PC-3 (cell line): ENCODE data around the gene KCNQ1.

Experiments
- CTCF ChIP-seq: fragments of 300-600 bp; sonication (generic); conservative IDR thresholded peaks from 2 replicates; pipeline ENCODE4 v1.5.1; 2017; ENCODE audit warnings: antibody characterized with exemption, low read depth, mild to moderate bottlenecking, low read length
- EZH2 ChIP-seq: fragments of 300-600 bp; sonication (generic); IDR thresholded peaks from one replicate; pipeline ENCODE4 v1.6.1; 2017; ENCODE audit warnings: antibody characterized with exemption, mild to moderate bottlenecking, low read length; ENCODE audit not compliant: unreplicated experiment
- EZH2phosphoT487 ChIP-seq: fragments of 300-600 bp; sonication (generic); IDR thresholded peaks from 2 replicates; pipeline ENCODE4 v1.6.1; 2018; ENCODE audit warnings: mild to moderate bottlenecking, antibody characterized with exemption, low read length, borderline replicate concordance

GRCh38 chr11:2707736-2708135, 262.9 kb downstream of the KCNQ1 start:
- no peak for TF ChIP-seq CTCF
- TF ChIP-seq EZH2phosphoT487, result no peak
- TF ChIP-seq EZH2, result no peak
